GM18868 (cell line): Measurements from ENCODE around the gene PROZ.

ENCODE experiments used
- ATAC-seq: cut with Tn5 transposase; IDR thresholded peaks from one replicate; pipeline ENCODE4 v1.9.1; 2021; ENCODE audit warnings: mild to moderate bottlenecking, moderate library complexity; ENCODE audit not compliant: unreplicated experiment

Gene PROZ

GRCh38 chr13:113119166-113119821 is 39.2 kb upstream of the PROZ start:
- ATAC-seq, result no peak

GRCh38 chr13:113119822-113120189 is 38.6 kb upstream of the PROZ start:
- no peak for ATAC-seq

- no peak for ATAC-seq
Observed at GRCh38 chr13:113120300-113121182, 37.9 kb upstream of the PROZ start.

- ATAC-seq, result no peak
Observed at GRCh38 chr13:113121183-113121927, 37.1 kb upstream of the PROZ start.

- no peak for ATAC-seq
Observed at GRCh38 chr13:113121928-113122471, 36.4 kb upstream of the PROZ start.

GRCh38 chr13:113122550-113123225 is 35.8 kb upstream of the PROZ start, which contains the start of gene F10:
Gene F10 (plus strand): TSS chr13:113122799. CDS start chr13:113122856, 57 bp downstream.
- ATAC-seq, result no peak

- no peak for ATAC-seq
Observed at GRCh38 chr13:113123226-113124201, 34.9 kb upstream of the PROZ start.

GRCh38 chr13:113124211-113124970 is 34.1 kb upstream of the PROZ start:
- ATAC-seq, result no peak

GRCh38 chr13:113125506-113126264 is 32.8 kb upstream of the PROZ start:
- no peak for ATAC-seq

- no peak for ATAC-seq
Observed at GRCh38 chr13:113126265-113127150, 31.9 kb upstream of the PROZ start.

GRCh38 chr13:113129480-113129879 is 29.0 kb upstream of the PROZ start:
- ATAC-seq, result no peak

GRCh38 chr13:113129921-113130750 is 28.3 kb upstream of the PROZ start:
- ATAC-seq, result no peak

- no peak for ATAC-seq
Observed at GRCh38 chr13:113135281-113135760, 23.1 kb upstream of the PROZ start.

GRCh38 chr13:113137691-113138298 is 20.7 kb upstream of the PROZ start:
- no peak for ATAC-seq

- ATAC-seq, result no peak
Observed at GRCh38 chr13:113138792-113139551, 19.5 kb upstream of the PROZ start.
